Endothelial cell of umbilical vein (primary cell): ENCODE measurements around the gene TMPRSS3. TPM values are rescaled to one million over a fixed set of nuclear protein-coding genes. Genes with fewer than 3 reads are reported as not detected.

ENCODE experiments used
- BruUV-seq: library from RNA; stranded (reverse); fragments of 400-500 nt; replicated peaks from 2 replicates; lab custom pipeline; 2021; lab: Mats Ljungman, UMichigan
- CTCF ChIA-PET: fragments of 300-600, 350-600 bp; sonication (Branson Sonifier 250); formaldehyde crosslinking; loops from one replicate; lab custom pipeline; 2021; ENCODE audit warnings: antibody characterized with exemption, inconsistent platforms; lab: Charles Lee
- POLR2A ChIA-PET: fragments of 300-600, 350-600 bp; sonication (Branson Sonifier 250); formaldehyde crosslinking; loops from one replicate; lab custom pipeline; 2021; ENCODE audit warnings: antibody characterized with exemption, inconsistent platforms; lab: Charles Lee
- DNase-seq: peaks from one replicate; pipeline ENCODE4 v3.0.0-alpha.2; 2011; ENCODE audit warnings: low read depth, low spot score
- FAIRE-seq: peaks from 2 replicates; lab custom pipeline; 2011; peaks lifted over from hg19 to GRCh38; lab: Jason Lieb, UNC
- H2AFZ ChIP-seq: 2 replicates; pipeline ENCODE4 v1.6.0; 2012; ENCODE audit warnings: low read depth, low read length, control low read depth, inconsistent platforms
- H3K27ac ChIP-seq: 2 replicates; pipeline ENCODE4 v1.5.1; 2011; ENCODE audit warnings: low read depth, mild to moderate bottlenecking, control low read depth, low read length, moderate library complexity; ENCODE audit not compliant: insufficient read depth
- H3K27me3 ChIP-seq, 2 experiments: 2 replicates each; pipeline versions ENCODE4 v1.6.0 to v1.6.1; 2011; ENCODE audit warnings: low read length in 2 of 2, mixed read lengths in 1 of 2; ENCODE audit not compliant: control insufficient read depth in 2 of 2, insufficient read depth in 2 of 2
- H3K36me3 ChIP-seq, 2 experiments: 2 replicates in 1 of 2; 3 replicates in 1 of 2; pipeline ENCODE4 v1.5.1; 2011; ENCODE audit warnings: low read length in 2 of 2, mild to moderate bottlenecking in 1 of 2, moderate library complexity in 1 of 2; ENCODE audit not compliant: control insufficient read depth in 2 of 2, insufficient read depth in 2 of 2; ENCODE audit errors: extremely low read depth in 1 of 2
- H3K4me1 ChIP-seq: 3 replicates; pipeline ENCODE4 v1.5.1; 2011; ENCODE audit warnings: mild to moderate bottlenecking, low read length; ENCODE audit not compliant: control insufficient read depth, insufficient read depth; ENCODE audit errors: extremely low read depth
- H3K4me2 ChIP-seq: 2 replicates; pipeline ENCODE4 v1.6.1; 2011; ENCODE audit warnings: low read length, control low read depth, mixed read lengths; ENCODE audit not compliant: insufficient read depth
- H3K4me3 ChIP-seq, 3 experiments: fragments of 200-600 bp in 1 of 3; sonication (generic), shearing (Covaris generic) in 1 of 3; replicated peaks in 1 of 3; 2 replicates each; pipeline ENCODE4 v1.5.1; 2011 to 2016; ENCODE audit warnings: control low read depth in 3 of 3, low read length in 3 of 3, mild to moderate bottlenecking in 2 of 3, inconsistent platforms in 1 of 3, low read depth in 1 of 3, moderate library complexity in 1 of 3; ENCODE audit not compliant: insufficient read depth in 1 of 3
- H3K79me2 ChIP-seq: 2 replicates; pipeline ENCODE4 v1.6.0; 2012; ENCODE audit warnings: low read length, inconsistent platforms; ENCODE audit not compliant: control insufficient read depth, insufficient read depth
- H3K9ac ChIP-seq: replicated peaks from 2 replicates; pipeline ENCODE3; 2011; ENCODE audit warnings: low read length, control low read depth; ENCODE audit not compliant: insufficient read depth; ENCODE audit errors: extremely low read depth
- H3K9me1 ChIP-seq: replicated peaks from 3 replicates; pipeline ENCODE4 v1.6.0; 2011; ENCODE audit warnings: mild to moderate bottlenecking, low read length; ENCODE audit not compliant: control insufficient read depth, insufficient read depth; ENCODE audit errors: extremely low read depth
- H3K9me3 ChIP-seq: replicated peaks from 2 replicates; pipeline ENCODE4 v1.5.1; 2012; ENCODE audit warnings: low read length, inconsistent platforms; ENCODE audit not compliant: control insufficient read depth, insufficient read depth
- H4K20me1 ChIP-seq: replicated peaks from 2 replicates; pipeline ENCODE3; 2011; ENCODE audit warnings: mild to moderate bottlenecking, low read length; ENCODE audit not compliant: control insufficient read depth, insufficient read depth; ENCODE audit errors: extremely low read depth
- EZH2 ChIP-seq: IDR thresholded peaks from 2 replicates; pipeline ENCODE4 v1.6.1; 2012; ENCODE audit warnings: borderline replicate concordance, low read depth, mild to moderate bottlenecking, moderate library complexity, low read length, inconsistent platforms; ENCODE audit not compliant: severe bottlenecking
- FOS ChIP-seq: IDR thresholded peaks from 2 replicates; pipeline ENCODE4 v1.6.1; 2011; ENCODE audit warnings: mild to moderate bottlenecking, low read length, moderate library complexity, borderline replicate concordance; ENCODE audit not compliant: insufficient read depth
- GATA2 ChIP-seq: IDR thresholded peaks from 2 replicates; pipeline ENCODE4 v1.7.0; 2011; ENCODE audit warnings: low read depth, mild to moderate bottlenecking, moderate library complexity, mixed read lengths, low read length; ENCODE audit not compliant: insufficient read length, insufficient read depth
- JUN ChIP-seq: IDR thresholded peaks from 2 replicates; pipeline ENCODE4 v1.6.1; 2011; ENCODE audit warnings: borderline replicate concordance, low read depth; ENCODE audit not compliant: insufficient read length, insufficient read depth
- MYC ChIP-seq: IDR thresholded peaks from one replicate; pipeline ENCODE4 v1.6.1; 2011; ENCODE audit warnings: mild to moderate bottlenecking, low read depth, low read length
- POLR2A ChIP-seq: IDR thresholded peaks from 2 replicates; pipeline ENCODE4 v1.6.1; 2012; ENCODE audit warnings: low read depth, mild to moderate bottlenecking, control low read depth, low read length
- POLR2AphosphoS5 ChIP-seq: IDR thresholded peaks from 2 replicates; pipeline ENCODE4 v1.6.1; 2012; ENCODE audit warnings: low read depth, mild to moderate bottlenecking, control low read depth, low read length, moderate library complexity; ENCODE audit not compliant: insufficient read depth
- dilution Hi-C: fragments of 300-500 bp; cut with MboI; formaldehyde crosslinking; loops from one replicate; pipeline ENCODE4 v1.15.0; 2019; ENCODE audit warnings: low sequenced_read_pairs; ENCODE audit not compliant: extremely low pct_ligation_motif_present
- intact Hi-C: fragments of 100-400 bp; cut with micrococcal nuclease; formaldehyde crosslinking; loops from one replicate; pipeline ENCODE4 v1.10.0; 2022
- polyA plus RNA-seq, 4 experiments: library from polyadenylated mRNA; depleted of rRNA in 3 of 4; stranded (reverse) in 3 of 4; unstranded in 1 of 4; fragments of >200 nt; gene quantifications; 2 replicates each; pipeline versions ENCODE4 v1.2.1 to v1.2.3, GENCODE V29; 2011 to 2012; ENCODE audit warnings: missing spikeins in 1 of 4
- total RNA-seq: library from RNA; stranded (reverse); gene quantifications from 2 replicates; pipeline ENCODE4 v1.2.3, GENCODE V29; 2021
- TF ChIP-seq, protein P1 (sequence below): IDR thresholded peaks from 2 replicates; pipeline ENCODE4 v1.6.1; 2011; ENCODE audit not compliant: insufficient read depth, insufficient read length
- TF ChIP-seq, protein P2 (sequence below), 2 donors: IDR thresholded peaks; 1 replicate in 1 of 2; 2 replicates in 1 of 2; pipeline ENCODE4 v1.5.1; 2011; ENCODE audit warnings: low read length in 2 of 2, mild to moderate bottlenecking in 2 of 2, moderate library complexity in 2 of 2, control low read depth in 1 of 2, inconsistent platforms in 1 of 2, low read depth in 1 of 2; ENCODE audit not compliant: insufficient read depth in 1 of 2; ENCODE audit errors: extremely low read depth in 1 of 2

The TMPRSS3 gene
- total and polyA plus RNA-seq, 2 donors (not counting 3 experiments of a cell fraction or from before 2014, with no cell fraction given), result not detected

DNA sequence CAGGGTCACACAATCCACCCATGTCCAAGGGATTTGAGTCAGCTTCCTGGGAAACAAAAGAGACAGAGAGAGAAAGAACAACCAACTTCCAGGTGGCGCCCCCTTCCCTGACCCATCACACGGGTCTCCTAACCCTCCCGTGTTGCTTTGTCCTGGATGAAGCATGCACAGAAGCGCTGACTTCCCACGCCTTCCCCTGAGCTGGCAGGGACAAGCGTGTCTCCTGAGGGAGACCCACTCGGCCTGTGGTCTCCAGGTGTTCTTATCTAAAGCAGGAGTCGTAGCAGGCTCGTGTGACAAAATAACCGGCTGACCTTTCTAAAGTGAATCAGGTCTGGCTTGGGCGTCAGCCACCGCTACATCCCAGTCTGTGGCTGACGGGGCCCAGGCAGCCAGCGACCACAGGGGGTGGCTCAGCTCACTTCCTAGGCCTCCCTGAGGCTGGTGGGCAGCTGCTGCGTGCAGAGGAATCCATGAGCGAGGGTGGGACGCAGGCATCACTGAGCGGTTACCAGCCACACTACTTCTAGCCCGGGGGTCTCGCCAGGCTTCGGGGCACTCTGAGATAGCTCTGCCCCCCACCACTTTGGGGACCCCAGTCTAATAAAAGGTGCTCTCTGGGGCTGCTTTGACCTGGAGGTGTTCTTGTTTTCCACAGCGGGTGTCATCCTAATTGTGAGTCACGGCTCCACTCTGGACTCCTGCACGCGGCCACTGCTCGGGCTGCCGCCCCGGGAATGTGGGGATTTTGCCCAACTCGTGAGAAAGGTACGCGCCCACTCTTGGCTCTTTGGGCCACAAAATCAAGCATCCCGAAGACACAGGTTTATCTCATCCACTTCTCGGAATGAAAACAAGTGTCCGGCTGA, 48.3 kb upstream of the TMPRSS3 start:
- POLR2A ChIA-PET, result no interaction called here
- H3K79me2 ChIP-seq, result no peaks in the 10 kb centered on the region
- DNase-seq, result no peak
- no peak for TF ChIP-seq MYC
- TF ChIP-seq POLR2A, result no peak
- TF ChIP-seq, protein P1, sequence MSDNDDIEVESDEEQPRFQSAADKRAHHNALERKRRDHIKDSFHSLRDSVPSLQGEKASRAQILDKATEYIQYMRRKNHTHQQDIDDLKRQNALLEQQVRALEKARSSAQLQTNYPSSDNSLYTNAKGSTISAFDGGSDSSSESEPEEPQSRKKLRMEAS, result no peak
- TF ChIP-seq EZH2, result no peak
- TF ChIP-seq FOS, result no peak
- TF ChIP-seq GATA2, result no peak
- TF ChIP-seq POLR2AphosphoS5, result no peak
- no peak for TF ChIP-seq JUN
- TF ChIP-seq, protein P2, sequence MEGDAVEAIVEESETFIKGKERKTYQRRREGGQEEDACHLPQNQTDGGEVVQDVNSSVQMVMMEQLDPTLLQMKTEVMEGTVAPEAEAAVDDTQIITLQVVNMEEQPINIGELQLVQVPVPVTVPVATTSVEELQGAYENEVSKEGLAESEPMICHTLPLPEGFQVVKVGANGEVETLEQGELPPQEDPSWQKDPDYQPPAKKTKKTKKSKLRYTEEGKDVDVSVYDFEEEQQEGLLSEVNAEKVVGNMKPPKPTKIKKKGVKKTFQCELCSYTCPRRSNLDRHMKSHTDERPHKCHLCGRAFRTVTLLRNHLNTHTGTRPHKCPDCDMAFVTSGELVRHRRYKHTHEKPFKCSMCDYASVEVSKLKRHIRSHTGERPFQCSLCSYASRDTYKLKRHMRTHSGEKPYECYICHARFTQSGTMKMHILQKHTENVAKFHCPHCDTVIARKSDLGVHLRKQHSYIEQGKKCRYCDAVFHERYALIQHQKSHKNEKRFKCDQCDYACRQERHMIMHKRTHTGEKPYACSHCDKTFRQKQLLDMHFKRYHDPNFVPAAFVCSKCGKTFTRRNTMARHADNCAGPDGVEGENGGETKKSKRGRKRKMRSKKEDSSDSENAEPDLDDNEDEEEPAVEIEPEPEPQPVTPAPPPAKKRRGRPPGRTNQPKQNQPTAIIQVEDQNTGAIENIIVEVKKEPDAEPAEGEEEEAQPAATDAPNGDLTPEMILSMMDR (IDR thresholded peaks at IDR 0.05; ENCODE audit: extremely low read depth in 1 of 2, insufficient read depth in 1 of 2, low read depth in 1 of 2, low read length in 2 of 2), result no peak
- intact Hi-C loops (no loop called here), dilution Hi-C loops (no loop called here)
- H3K27ac ChIP-seq, result no peak overlapping the region
- no peak overlapping the region for H3K4me2 ChIP-seq
- H3K27me3 ChIP-seq, result no peaks in the 10 kb centered on the region
- no peaks in the 10 kb centered on the region for H3K36me3 ChIP-seq
- BruUV-seq, result no TSS peak
- H3K9me3 ChIP-seq, result no peaks in the 10 kb centered on the region
- no peak overlapping the region for H2AFZ ChIP-seq
- no peaks in the 10 kb centered on the region for H3K9me1 ChIP-seq
- FAIRE-seq, result no peak
- no peak overlapping the region for H3K4me3 ChIP-seq
- H3K4me1 ChIP-seq, result no peaks in the 10 kb centered on the region
- H3K9ac ChIP-seq, result no peak overlapping the region
- CTCF ChIA-PET, result no interaction called here
- no peaks in the 10 kb centered on the region for H4K20me1 ChIP-seq
